HepG2 (cell line): ENCODE results near the gene THAP2.

Experiments
- CHD2 ChIP-seq: IDR thresholded peaks from 2 replicates; pipeline ENCODE4 v1.6.1; 2011; ENCODE audit warnings: low read depth, low read length, improper control_type of control experiment
- CREB1 ChIP-seq, 2 experiments: fragments of 450-650 bp in 1 of 2; IDR thresholded peaks; 2 replicates each; pipeline ENCODE4 v1.6.1; 2016 to 2017; ENCODE audit warnings: control low read depth in 1 of 2, mild to moderate bottlenecking in 1 of 2, missing compliant biosample characterization in 1 of 2, missing genetic modification characterization in 1 of 2
- CTCF ChIP-seq: sonication (generic); formaldehyde crosslinking; IDR thresholded peaks from 2 replicates; pipeline ENCODE4 v1.5.0; 2020; ENCODE audit warnings: mild to moderate bottlenecking, missing genetic modification reagents, moderate library complexity
- E2F1 ChIP-seq: sonication (generic); formaldehyde crosslinking; IDR thresholded peaks from 2 replicates; pipeline ENCODE4 v1.5.0; 2020; ENCODE audit warnings: missing genetic modification reagents
- EP300 ChIP-seq, 3 experiments: sonication (generic) in 1 of 3; formaldehyde crosslinking in 1 of 3; IDR thresholded peaks; 2 replicates each; pipeline versions ENCODE4 v1.5.1 to v1.6.1; 2011 to 2020; ENCODE audit warnings: low read depth in 2 of 3, low read length in 2 of 3, borderline replicate concordance in 1 of 3, improper control_type of control experiment in 1 of 3, mild to moderate bottlenecking in 1 of 3, missing genetic modification reagents in 1 of 3, moderate library complexity in 1 of 3
- EZH2 ChIP-seq: conservative IDR thresholded peaks from 2 replicates; pipeline ENCODE4 v1.6.1; 2012; ENCODE audit warnings: mild to moderate bottlenecking, low read depth, low read length, moderate library complexity
- GPN1 ChIP-seq: sonication (generic); formaldehyde crosslinking; IDR thresholded peaks from 2 replicates; pipeline ENCODE4 v1.5.1; 2020; ENCODE audit warnings: missing genetic modification reagents, borderline replicate concordance
- HOXA5 ChIP-seq: sonication (generic); formaldehyde crosslinking; IDR thresholded peaks from 2 replicates; pipeline ENCODE4 v1.4.0; 2020; ENCODE audit warnings: missing genetic modification reagents
- RBM39 ChIP-seq: fragments of 200-400 bp; formaldehyde crosslinking; IDR thresholded peaks from one replicate; pipeline ENCODE4 v1.6.1; 2018; ENCODE audit warnings: antibody characterized with exemption, mild to moderate bottlenecking, low read depth, low read length; ENCODE audit not compliant: poor library complexity, severe bottlenecking
- RELA ChIP-seq: sonication (generic); formaldehyde crosslinking; IDR thresholded peaks from 2 replicates; pipeline ENCODE4 v1.4.0; 2020; ENCODE audit warnings: missing genetic modification reagents
- TAF1 ChIP-seq: sonication (generic); formaldehyde crosslinking; IDR thresholded peaks from 2 replicates; pipeline ENCODE4 v1.4.0; 2020; ENCODE audit warnings: missing genetic modification reagents
- ZBTB26 ChIP-seq: IDR thresholded peaks from 2 replicates; pipeline ENCODE4 v1.6.1; 2016; ENCODE audit warnings: missing compliant biosample characterization, missing genetic modification reagents, borderline replicate concordance
- ZNF431 ChIP-seq: sonication (generic); formaldehyde crosslinking; IDR thresholded peaks from 2 replicates; pipeline ENCODE4 v1.9.0; 2022; ENCODE audit warnings: missing genetic modification reagents, low read depth, mild to moderate bottlenecking, borderline replicate concordance
- ZNF879 ChIP-seq: sonication (generic); formaldehyde crosslinking; IDR thresholded peaks from 2 replicates; pipeline ENCODE4 v1.8.1; 2023; ENCODE audit warnings: missing genetic modification reagents

GRCh38 chr12:71688961-71689570, 25.0 kb downstream of the THAP2 start:
- no peak for TF ChIP-seq CTCF
- TF ChIP-seq RBM39: no peak
- no peak for TF ChIP-seq HOXA5 (CRISPR knock-in tag)
- no peak for TF ChIP-seq CREB1 (IDR thresholded peaks at IDR 0.05)
- TF ChIP-seq CREB1 (CRISPR knock-in tag; IDR thresholded peaks at IDR 0.05): no peak
- TF ChIP-seq EZH2: no peak
- no peak for TF ChIP-seq GPN1 (CRISPR knock-in tag)
- no peak for TF ChIP-seq ZNF879
- TF ChIP-seq CHD2: no peak
- no peak for TF ChIP-seq ZNF431
- TF ChIP-seq E2F1 (CRISPR knock-in tag): no peak
- TF ChIP-seq ZBTB26 (CRISPR knock-in tag): no peak
- TF ChIP-seq EP300 (IDR thresholded peaks at IDR 0.05; ENCODE audit: low read depth in 2 of 2, low read length in 2 of 2): no peak
- no peak for TF ChIP-seq EP300 (CRISPR knock-in tag; IDR thresholded peaks at IDR 0.05; ENCODE audit: borderline replicate concordance)
- no peak for TF ChIP-seq TAF1 (CRISPR knock-in tag)
- TF ChIP-seq RELA: no peak
